Measurements from ENCODE around the gene CLDN20.
"Not testable (repeated sequence)": the region's sequence is repeated elsewhere in the genome, so short reads cannot be mapped to it uniquely, and the experiment has no call there.

CLDN20 gene

DNA sequence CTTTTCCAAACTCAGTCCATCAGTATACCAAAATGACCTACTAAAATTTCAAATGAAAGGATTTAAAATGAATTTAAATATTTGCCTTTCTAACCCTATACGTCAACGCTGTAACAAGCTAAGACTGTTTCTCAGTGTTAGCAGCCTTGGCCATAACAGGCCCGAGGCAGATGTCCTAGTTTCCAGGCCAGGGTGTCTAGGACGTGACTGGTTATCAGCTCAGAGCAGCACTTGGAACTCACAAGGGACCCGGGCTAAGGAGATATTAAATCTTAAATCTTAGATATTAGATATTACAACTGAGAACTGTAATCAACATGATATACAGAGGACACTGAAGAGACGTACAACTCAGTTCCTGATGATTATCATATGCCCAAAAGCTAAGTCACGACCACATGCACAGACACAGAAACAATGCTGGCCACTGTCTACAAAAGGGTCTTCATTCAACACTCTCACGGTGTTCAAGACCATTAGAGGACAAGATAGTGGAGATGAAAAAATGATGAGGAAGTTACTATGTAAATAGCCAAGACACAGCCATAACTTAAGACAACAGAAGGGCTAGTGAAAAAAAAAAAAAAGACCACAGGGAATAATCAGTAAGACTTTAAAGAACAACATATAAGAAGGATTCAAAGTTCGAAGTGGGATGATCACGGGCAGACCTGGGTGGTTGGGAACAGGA is at the start of gene CLDN20:
TSS of gene CLDN20 (plus strand) at position 641 of the 691 bp plus-strand sequence. CDS start 11,707 bp downstream, outside the sequence.
- no peak for DNase-seq

DNA sequence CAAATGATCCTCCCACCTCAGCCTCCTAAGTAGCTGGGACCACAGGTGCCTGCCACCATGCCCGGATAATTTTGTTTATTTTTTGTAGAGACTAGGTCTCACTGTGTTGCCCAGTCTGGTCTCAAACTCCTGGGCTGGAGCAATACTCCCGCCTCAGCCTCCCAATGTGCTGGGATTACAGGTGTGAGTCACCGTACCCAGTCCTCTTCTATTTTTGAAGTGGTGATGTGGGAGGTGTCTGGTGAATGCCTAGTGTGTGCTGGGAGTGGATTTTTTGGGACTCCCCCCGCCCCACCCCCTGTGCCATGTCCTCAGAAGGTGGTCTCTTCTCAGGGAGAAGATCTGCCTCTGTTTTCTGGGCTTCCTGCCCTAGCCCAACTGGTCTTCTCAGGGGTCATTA is 47.9 kb upstream of the CLDN20 start:
- DNase-seq: no peak

- DNase-seq: no peak
Observed at GRCh38 chr6:155216312-155217046, 47.3 kb upstream of the CLDN20 start.

DNA sequence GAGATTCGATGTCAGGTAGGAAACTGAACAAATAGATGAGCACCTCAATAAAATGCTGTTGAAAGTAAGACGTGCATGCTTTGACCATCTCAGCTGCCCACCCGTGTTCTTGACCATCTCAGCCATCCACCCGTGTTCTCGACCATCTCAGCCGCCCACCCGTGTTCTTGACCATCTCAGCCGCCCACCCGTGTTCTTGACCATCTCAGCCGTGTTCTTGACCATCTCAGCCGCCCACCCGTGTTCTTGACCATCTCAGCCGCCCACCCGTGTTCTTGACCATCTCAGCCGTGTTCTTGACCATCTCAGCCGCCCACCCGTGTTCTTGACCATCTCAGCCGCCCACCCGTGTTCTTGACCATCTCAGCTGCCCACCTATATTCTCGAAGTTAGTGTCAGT is 45.1 kb upstream of the CLDN20 start:
- DNase-seq: not testable (repeated sequence)

- no peak for DNase-seq
Observed at GRCh38 chr6:155219299-155219698, 44.5 kb upstream of the CLDN20 start.

DNA sequence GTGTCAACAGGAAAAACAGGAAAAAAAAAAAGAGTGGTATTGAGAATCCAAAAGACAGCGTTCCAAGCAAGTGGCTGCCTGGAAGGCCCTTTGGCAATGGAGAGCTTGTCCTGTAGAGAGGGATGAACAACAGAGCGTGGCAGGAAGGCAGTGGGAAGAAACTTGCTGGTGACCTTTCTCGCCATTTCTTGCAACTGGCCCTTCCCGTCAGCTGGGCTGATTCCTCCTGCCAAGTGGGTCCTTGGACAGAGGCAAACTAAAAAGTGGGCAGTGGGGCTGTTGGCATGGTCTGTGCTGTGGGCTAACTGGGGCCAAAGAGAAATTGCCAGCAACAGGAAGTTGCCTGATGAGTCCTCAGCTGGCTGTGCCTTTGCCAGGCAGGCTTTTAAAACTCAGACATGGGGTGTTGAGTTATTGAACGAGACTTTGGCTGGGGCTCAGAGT is 43.9 kb upstream of the CLDN20 start:
- DNase-seq: no peak

- no peak for DNase-seq
Observed at GRCh38 chr6:155221086-155221485, 42.7 kb upstream of the CLDN20 start.

DNA sequence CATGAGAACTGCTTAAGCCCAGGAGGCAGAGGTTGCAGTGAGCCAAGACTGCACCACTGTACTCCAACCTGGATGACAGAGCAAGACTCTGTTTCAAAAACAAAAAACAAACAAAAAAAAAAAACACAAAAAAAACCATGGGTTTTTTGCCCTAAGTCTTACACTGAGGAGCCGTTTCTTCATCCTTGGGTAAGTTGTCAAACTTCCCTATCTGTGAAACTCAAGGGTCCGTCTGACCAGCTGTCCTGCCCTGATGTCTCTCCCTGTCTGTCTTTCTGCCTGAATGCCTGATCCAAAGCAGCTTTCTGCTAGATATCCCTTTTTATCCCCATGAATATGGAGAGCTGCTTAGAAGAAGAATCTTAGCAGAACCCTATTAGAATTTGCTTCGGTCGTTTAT is 41.3 kb upstream of the CLDN20 start:
- no peak for DNase-seq

DNA sequence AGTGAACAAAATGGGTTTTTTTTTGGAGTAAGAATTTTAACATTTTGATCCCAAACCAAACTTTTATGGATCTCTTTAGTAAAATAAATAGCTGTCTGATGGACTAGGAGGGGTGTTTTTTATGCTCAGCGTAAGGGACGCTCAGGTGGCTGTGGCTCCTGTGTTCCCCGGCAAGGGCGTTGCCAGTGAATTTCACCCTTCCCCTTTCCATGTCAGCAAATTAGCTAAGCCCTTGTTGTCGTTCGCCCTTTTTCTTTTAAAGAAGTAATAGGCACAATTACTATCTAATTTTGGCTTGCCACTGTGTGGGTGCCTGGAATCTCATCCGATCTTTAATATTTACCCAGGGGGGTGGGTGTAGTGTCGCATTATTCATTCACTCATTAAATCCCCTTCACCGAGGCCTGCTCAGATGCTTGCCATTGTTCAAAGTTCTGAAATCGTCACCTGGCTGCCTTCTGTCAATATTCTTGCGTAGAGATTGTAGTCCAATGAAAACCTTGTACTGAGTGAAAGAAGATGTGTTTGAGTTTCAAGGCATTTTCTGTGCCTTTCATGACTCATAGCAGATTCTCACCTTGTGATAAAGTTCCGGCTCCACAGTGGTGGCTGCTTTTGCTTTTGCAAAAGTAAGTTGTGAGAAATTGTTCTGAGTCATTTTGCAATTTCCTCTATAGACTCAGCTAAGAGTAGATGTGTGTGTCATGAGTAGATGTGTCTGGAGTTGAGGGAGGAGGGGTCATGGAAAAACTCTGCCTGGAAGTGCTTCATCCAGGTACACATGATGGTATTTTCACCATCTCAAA is 40.0 kb upstream of the CLDN20 start:
- no peak for DNase-seq

DNA sequence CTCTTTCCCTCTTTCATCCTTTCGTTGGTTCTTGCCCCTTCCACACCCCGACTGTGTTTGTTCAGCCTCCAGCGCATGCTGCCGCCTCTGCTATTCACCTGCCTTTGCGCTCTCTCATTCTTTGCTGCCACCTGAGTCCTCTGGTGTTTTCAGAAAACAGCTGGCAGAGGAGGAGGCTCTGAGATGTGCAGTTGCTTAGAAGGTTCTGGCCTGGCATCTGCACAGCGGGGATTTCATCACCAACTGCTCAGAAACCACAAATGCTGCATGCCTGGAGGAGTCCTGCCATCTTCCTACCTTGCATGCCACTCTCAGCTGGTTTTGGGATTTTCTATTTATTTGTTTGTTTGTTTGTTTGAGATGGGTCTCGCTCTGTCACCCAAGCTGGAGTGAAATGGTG is 39.2 kb upstream of the CLDN20 start:
- DNase-seq: no peak

DNA sequence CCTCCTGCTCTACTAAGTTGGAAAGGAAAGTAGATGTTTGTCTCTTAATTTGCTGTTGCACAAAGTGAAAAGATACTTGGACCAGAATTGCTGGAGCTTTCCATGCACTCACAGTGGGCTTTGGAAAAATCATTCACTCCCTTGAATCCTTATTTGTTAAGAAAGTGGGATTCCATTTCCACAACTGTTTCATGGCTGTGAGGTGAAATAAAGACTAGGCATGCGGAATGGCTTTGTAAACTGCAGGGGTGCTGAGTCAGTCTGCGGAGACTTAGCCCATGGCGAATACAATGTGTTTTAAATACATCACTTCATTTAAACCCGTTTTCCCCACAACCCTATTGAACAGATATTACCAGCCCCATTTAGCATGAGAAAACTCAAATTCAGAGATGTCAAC is 36.8 kb upstream of the CLDN20 start:
- DNase-seq: no peak

DNA sequence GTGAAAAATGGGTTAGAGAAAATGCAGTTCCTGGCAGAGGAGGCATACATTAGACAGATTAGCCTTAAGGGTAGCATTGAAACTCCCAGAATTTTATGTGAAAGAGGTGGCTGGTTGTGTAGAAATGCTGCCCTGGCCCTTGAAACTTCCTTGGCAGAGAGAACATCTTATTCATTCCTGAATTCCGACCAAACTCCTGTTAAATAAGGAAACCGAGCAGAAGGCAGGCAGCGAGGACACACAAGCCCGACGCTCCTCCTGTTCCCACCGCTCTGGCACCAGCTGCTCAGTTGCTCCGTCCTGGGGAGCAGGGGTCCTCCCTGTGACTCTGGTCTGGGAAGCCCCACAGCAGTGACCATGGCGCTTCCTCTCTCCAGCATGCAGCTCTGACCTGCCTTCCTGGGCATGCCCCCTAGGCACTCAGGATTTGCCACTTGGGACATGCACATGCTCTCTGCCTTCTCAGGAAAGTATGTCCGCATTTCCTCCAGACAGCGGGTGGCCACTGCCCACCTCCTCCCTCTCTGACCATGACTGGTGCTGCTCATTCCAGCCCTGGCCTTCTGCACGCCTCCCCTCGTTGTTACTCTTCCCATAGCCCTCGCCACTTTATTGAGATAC is 35.2 kb upstream of the CLDN20 start:
- DNase-seq: no peak

DNA sequence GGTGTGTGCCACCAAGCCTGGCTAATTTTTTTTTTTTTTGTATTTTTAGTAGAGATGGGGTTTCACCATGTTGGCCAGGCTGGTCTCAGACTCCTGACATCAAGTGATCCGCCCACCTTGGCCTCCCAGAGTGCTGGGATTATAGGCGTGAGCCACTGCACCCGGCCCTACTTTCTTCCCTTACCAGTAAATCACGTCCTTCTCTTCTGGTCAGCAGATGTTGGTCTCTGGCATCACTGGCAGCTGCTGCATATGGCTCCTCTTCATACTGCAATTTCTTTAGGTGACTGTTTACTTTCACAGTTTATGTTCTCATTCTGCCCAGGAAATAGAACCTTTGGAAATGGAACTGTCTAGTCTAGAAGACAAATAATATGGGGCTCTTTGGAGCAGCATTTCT is 32.8 kb upstream of the CLDN20 start:
- not testable (repeated sequence) for DNase-seq

- DNase-seq: no peak
Observed at GRCh38 chr6:155232848-155233247, 31.0 kb upstream of the CLDN20 start.

DNA sequence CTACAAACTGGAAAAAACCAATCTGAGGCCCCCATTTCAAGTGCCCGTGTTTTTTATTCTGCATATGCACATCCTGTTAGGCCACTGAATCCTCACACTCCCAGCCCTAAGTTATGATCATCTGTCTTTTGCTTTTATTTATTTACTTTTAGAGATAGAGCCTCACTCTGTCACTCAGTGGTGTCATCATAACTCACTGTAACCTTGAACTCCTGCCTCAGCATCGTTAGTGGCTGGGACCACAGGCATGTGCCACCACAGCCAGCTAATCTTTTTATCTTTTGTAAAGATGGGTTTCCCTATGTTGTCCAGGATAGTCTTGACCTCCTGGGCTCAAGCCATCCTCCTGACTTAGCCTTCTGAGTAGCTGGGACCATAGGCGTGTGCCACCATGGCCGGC is 29.6 kb upstream of the CLDN20 start:
- no peak for DNase-seq

GRCh38 chr6:155234687-155235086 is 29.1 kb upstream of the CLDN20 start:
- DNase-seq: no peak

- DNase-seq: no peak
Observed at GRCh38 chr6:155235087-155235486, 28.7 kb upstream of the CLDN20 start.

DNA sequence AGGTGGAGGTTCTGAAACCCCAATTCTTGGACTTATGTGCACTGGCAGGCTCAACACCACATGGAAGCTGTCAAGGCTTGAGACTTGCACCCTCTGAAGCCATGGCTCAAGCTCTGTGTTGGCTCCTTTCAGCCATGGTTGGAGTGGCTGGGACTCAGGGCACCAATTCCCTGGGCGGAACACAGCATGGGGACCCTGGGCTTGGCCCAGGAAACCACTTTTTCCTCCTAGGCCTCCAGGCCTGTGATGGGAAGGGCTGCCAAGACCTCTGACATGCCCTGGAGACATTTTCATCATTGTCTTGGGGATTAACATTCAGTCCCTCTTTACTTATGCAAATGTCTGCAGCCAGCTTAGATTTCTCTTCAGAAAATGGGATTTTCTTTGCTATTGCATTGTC is 26.2 kb upstream of the CLDN20 start:
- no peak for DNase-seq

- DNase-seq: no peak
Observed at GRCh38 chr6:155240905-155241600, 22.8 kb upstream of the CLDN20 start.

DNA sequence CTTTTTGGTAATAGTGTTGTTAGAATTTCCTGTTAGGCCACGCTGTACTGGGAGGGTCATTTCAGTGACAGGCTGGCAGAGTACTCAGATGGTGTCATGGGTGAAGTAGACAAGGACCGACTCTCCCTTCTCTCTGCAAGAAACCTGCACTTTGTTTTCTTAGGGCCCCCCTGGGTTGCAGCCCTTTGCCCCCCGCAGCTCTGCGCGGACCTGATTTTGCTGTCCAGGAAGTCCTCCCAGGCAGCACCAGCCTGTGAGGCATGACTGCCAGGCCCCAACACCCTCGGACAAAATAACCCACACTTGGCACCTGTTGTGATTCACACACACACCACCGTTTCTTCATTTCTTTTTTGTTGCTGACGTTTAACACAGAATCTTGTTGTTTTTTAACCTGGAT is 21.8 kb upstream of the CLDN20 start:
- no peak for DNase-seq

- DNase-seq: no peak
Observed at GRCh38 chr6:155244434-155244833, 19.4 kb upstream of the CLDN20 start.

GRCh38 chr6:155245193-155245592 is 18.6 kb upstream of the CLDN20 start:
- DNase-seq: no peak

DNA sequence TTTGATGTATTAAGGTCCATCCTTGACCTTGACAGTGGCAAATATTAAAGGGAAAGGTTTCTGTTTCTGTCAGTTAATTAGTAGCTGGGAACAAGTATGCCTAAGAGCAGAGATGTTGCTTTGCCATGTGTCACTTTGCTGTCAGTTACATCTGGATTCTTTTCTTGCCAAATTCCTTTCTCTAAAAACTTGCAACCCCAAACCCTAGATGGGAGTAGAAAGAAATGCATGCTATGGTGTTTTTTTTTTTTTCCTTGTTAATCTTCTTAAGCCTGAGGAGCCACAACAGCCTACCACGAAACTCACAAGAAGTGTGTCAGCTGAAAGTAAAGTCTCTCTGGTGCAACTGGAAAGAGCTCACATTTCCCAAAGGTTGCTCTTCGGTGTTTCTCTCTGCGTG is 18.0 kb upstream of the CLDN20 start:
- DNase-seq: no peak

Measured in NCI-H1048 (cell line).